ENCODE measurements around the gene GH1.
"Not testable (repeated sequence)": the region's sequence is repeated elsewhere in the genome, so short reads cannot be mapped to it uniquely, and the experiment has no call there.

DNA sequence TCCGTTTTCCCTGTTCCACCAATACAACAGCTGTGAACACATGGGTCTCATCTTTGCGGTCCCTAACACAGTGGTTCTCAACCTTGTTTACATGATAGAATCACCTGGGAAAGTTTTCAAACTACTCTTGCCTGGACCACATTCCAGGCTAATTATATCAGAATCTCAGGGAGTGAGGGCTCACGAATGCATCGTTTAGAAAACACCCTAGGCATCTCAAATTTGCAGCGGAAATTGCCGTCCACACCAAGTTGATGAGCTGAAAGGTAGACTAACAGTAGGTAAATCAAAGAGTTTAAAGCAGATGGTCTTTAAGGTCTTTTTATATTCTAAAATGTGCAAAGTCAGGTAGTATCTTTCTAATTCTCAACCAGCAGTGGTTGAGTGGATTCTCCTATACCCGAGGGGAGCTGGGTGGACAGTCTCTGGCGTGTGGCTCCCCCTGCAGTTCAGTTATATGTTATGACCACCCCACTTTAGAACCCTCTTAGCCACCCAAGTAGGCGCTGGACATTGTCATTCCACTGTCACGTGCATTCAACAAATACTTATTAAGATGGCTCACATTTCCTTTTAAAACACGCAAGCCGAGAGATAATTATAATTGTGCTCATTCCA is 11.4 kb downstream of the GH1 start:
- TF ChIP-seq, protein P1, sequence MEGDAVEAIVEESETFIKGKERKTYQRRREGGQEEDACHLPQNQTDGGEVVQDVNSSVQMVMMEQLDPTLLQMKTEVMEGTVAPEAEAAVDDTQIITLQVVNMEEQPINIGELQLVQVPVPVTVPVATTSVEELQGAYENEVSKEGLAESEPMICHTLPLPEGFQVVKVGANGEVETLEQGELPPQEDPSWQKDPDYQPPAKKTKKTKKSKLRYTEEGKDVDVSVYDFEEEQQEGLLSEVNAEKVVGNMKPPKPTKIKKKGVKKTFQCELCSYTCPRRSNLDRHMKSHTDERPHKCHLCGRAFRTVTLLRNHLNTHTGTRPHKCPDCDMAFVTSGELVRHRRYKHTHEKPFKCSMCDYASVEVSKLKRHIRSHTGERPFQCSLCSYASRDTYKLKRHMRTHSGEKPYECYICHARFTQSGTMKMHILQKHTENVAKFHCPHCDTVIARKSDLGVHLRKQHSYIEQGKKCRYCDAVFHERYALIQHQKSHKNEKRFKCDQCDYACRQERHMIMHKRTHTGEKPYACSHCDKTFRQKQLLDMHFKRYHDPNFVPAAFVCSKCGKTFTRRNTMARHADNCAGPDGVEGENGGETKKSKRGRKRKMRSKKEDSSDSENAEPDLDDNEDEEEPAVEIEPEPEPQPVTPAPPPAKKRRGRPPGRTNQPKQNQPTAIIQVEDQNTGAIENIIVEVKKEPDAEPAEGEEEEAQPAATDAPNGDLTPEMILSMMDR (IDR thresholded peaks at IDR 0.05), result not testable (repeated sequence)
- not testable (repeated sequence) for TF ChIP-seq EP300, POLR2A, POLR2AphosphoS5 (IDR thresholded peaks at IDR 0.05)

All from upper lobe of left lung (tissue), 4 donors.